Uterus (tissue), 4 donors: Measurements from ENCODE around the gene LDHAL6B. TPM values are rescaled to one million over a fixed set of nuclear protein-coding genes. Genes with fewer than 3 reads are reported as not detected.

Experiments used
- DNase-seq, 2 donors: peaks; one replicate each; pipeline ENCODE4 v3.0.0-alpha.2; 2019 to 2020
- H3K27ac ChIP-seq, 2 donors: fragments of 200-600 bp; sonication (generic); 1 replicate in 1 of 2; 2 replicates in 1 of 2; pipeline ENCODE4 v1.5.1; 2016 to 2018
- H3K27me3 ChIP-seq, 2 donors: fragments of 200-600 bp; sonication (generic); one replicate each; pipeline ENCODE4 v1.5.1; 2018 to 2019; ENCODE audit warnings: control low read depth in 1 of 2
- H3K36me3 ChIP-seq, 2 donors: fragments of 200-600 bp; sonication (generic); one replicate each; pipeline ENCODE4 v1.5.1; 2019; ENCODE audit warnings: control low read depth in 1 of 2
- H3K4me1 ChIP-seq, 2 donors: fragments of 200-600 bp; sonication (generic); one replicate each; pipeline ENCODE4 v1.5.1; 2018 to 2019; ENCODE audit warnings: control low read depth in 1 of 2
- H3K4me3 ChIP-seq, 2 donors: fragments of 200-600 bp; sonication (generic); 1 replicate in 1 of 2; 2 replicates in 1 of 2; pipeline ENCODE4 v1.5.1; 2018 to 2019; ENCODE audit warnings: mild to moderate bottlenecking in 1 of 2
- H3K9me3 ChIP-seq, 2 donors: fragments of 200-600 bp; sonication (generic); one replicate each; pipeline ENCODE4 v1.5.1; 2019; ENCODE audit warnings: control low read depth in 1 of 2
- CTCF ChIP-seq, 4 experiments: fragments of 200-600 bp in 2 of 4; fragments of 450-650 bp in 2 of 4; sonication (generic) in 2 of 4; IDR thresholded peaks; one replicate each; pipeline ENCODE4 v1.5.1; 2016 to 2019; ENCODE audit warnings: antibody characterized with exemption in 4 of 4, mild to moderate bottlenecking in 2 of 4, moderate library complexity in 1 of 4
- POLR2A ChIP-seq, 2 donors: fragments of 450-650 bp; IDR thresholded peaks; one replicate each; pipeline ENCODE4 v1.6.1; 2016; ENCODE audit warnings: antibody characterized with exemption in 2 of 2, mild to moderate bottlenecking in 1 of 2, moderate library complexity in 1 of 2
- intact Hi-C: fragments of 100-400 bp; cut with DNase I; formaldehyde crosslinking; loops from one replicate; pipeline ENCODE4 v1.15.1; 2023; ENCODE audit warnings: low total_unique reads
- total RNA-seq, 4 donors: library from RNA; depleted of rRNA in 3 of 4; stranded (reverse); fragments of >200 nt in 3 of 4; gene quantifications; one replicate each; pipeline versions ENCODE4 v1.1.0 to v1.2.4, GENCODE V29; 2014 to 2023
- donor health status: DM: yes; HTN: yes; CAD: no.

Gene LDHAL6B
- total RNA-seq, 4 donors from 2014 or later, result not detected

GRCh38 chr15:59185725-59186124 lies 20.9 kb upstream of the LDHAL6B start:
- DNase-seq, result no peak
- H3K36me3 ChIP-seq, result no peaks in the 10 kb centered on the region
- H3K4me1 ChIP-seq, result no peaks in the 10 kb centered on the region
- intact Hi-C loops, result no loop called here
- TF ChIP-seq CTCF (IDR thresholded peaks at IDR 0.05), result no peak
- TF ChIP-seq POLR2A (IDR thresholded peaks at IDR 0.05), result no peak
- H3K27ac ChIP-seq, result no peak overlapping the region
- H3K9me3 ChIP-seq, result peaks cover 0 to 7% of the 10 kb centered on the region in 2 donors
- H3K4me3 ChIP-seq, result no peak overlapping the region
- H3K27me3 ChIP-seq, result no peaks in the 10 kb centered on the region

GRCh38 chr15:59186501-59186900 lies 20.1 kb upstream of the LDHAL6B start:
- intact Hi-C loops, result no loop called here
- DNase-seq, result no peak
- Histone ChIP-seq H3K4me3 (no peak overlapping the region), H3K27me3 (no peaks in the 10 kb centered on the region), H3K36me3 (no peaks in the 10 kb centered on the region), H3K9me3 (peaks cover 0 to 6% of the 10 kb centered on the region in 2 donors), H3K27ac (no peak overlapping the region), H3K4me1 (no peaks in the 10 kb centered on the region)
- TF ChIP-seq POLR2A (IDR thresholded peaks at IDR 0.05), result no peak
- TF ChIP-seq CTCF (IDR thresholded peaks at IDR 0.05), result no peak

- Histone ChIP-seq H3K9me3 (no peaks in the 10 kb centered on the region), H3K4me1 (no peaks in the 10 kb centered on the region), H3K27me3 (no peaks in the 10 kb centered on the region), H3K36me3 (no peaks in the 10 kb centered on the region), H3K27ac (no peak overlapping the region), H3K4me3 (no peak overlapping the region)
- no peak for TF ChIP-seq CTCF (IDR thresholded peaks at IDR 0.05)
- TF ChIP-seq POLR2A (IDR thresholded peaks at IDR 0.05), result no peak
- intact Hi-C loops, result no loop called here
- no peak for DNase-seq
These were observed 17.4 kb upstream of the LDHAL6B start for GRCh38 chr15:59189241-59189640.

- Histone ChIP-seq H3K9me3 (no peaks in the 10 kb centered on the region), H3K36me3 (no peaks in the 10 kb centered on the region), H3K4me1 (no peaks in the 10 kb centered on the region), H3K27me3 (no peaks in the 10 kb centered on the region), H3K4me3 (no peak overlapping the region), H3K27ac (no peak overlapping the region)
- DNase-seq, result no peak
- intact Hi-C loops, result no loop called here
- no peak for TF ChIP-seq POLR2A (IDR thresholded peaks at IDR 0.05)
- no peak for TF ChIP-seq CTCF (IDR thresholded peaks at IDR 0.05)
These were observed 16.4 kb upstream of the LDHAL6B start for GRCh38 chr15:59190291-59190690.

GRCh38 chr15:59191855-59192237 lies 14.8 kb upstream of the LDHAL6B start:
- Histone ChIP-seq H3K36me3 (no peaks in the 10 kb centered on the region), H3K4me1 (no peaks in the 10 kb centered on the region), H3K27me3 (no peaks in the 10 kb centered on the region), H3K4me3 (no peak overlapping the region), H3K27ac (no peak overlapping the region), H3K9me3 (no peaks in the 10 kb centered on the region)
- intact Hi-C loops, result no loop called here
- no peak for TF ChIP-seq POLR2A (IDR thresholded peaks at IDR 0.05)
- no peak for TF ChIP-seq CTCF (IDR thresholded peaks at IDR 0.05)
- no peak for DNase-seq
